HUDEP-2 (cell line): ENCODE results near the gene CLDN19.
"Not testable (repeated sequence)": the region's sequence is repeated elsewhere in the genome, so short reads cannot be mapped to it uniquely, and the experiment has no call there.

ENCODE experiments used
- DNase-seq, 76 experiments: peaks; one replicate each; lab custom pipeline; 2025; ENCODE audit not compliant: unreplicated experiment in 76 of 76; lab: John Stamatoyannopoulos, UW

CLDN19 gene

GRCh38 chr1:42740851-42741580 is 980 bp upstream of the CLDN19 start:
- no peak for DNase-seq

- DNase-seq: no peak
These were observed 1.3 kb downstream of the CLDN19 start for GRCh38 chr1:42738678-42739226.

- no peak for DNase-seq
These were observed 1.9 kb downstream of the CLDN19 start for GRCh38 chr1:42737986-42738677.

- no peak for DNase-seq
These were observed 2.8 kb downstream of the CLDN19 start for GRCh38 chr1:42737257-42737656.

- DNase-seq: no peak
These were observed 3.4 kb downstream of the CLDN19 start for GRCh38 chr1:42736571-42737200.

GRCh38 chr1:42736152-42736551 is 3.9 kb downstream of the CLDN19 start:
- peak in 42 of 76 experiments; percentile 5 to 65 (median 32) for DNase-seq

GRCh38 chr1:42735477-42736105 is 4.4 kb downstream of the CLDN19 start:
- peak in 3 of 76 experiments; percentile 32 to 36 (median 35) for DNase-seq

- no peak for DNase-seq
These were observed 5.0 kb downstream of the CLDN19 start for GRCh38 chr1:42735056-42735455.

GRCh38 chr1:42734201-42735035 is 5.6 kb downstream of the CLDN19 start:
- no peak for DNase-seq

- no peak for DNase-seq
These were observed 6.4 kb downstream of the CLDN19 start for GRCh38 chr1:42733415-42734200.

- no peak for DNase-seq
These were observed 7.8 kb downstream of the CLDN19 start for GRCh38 chr1:42732126-42732680.

GRCh38 chr1:42731585-42731984 is 8.5 kb downstream of the CLDN19 start:
- DNase-seq: no peak

- peak in 25 of 76 experiments; percentile 5 to 62 (median 19) for DNase-seq
These were observed 9.0 kb downstream of the CLDN19 start for GRCh38 chr1:42730988-42731387.

- DNase-seq: no peak
These were observed 10.0 kb downstream of the CLDN19 start for GRCh38 chr1:42730002-42730401.

GRCh38 chr1:42725820-42726219 is 14.2 kb downstream of the CLDN19 start:
- not testable (repeated sequence) for DNase-seq

GRCh38 chr1:42723511-42723910 is 16.5 kb downstream of the CLDN19 start:
- peak in 3 of 76 experiments; percentile 6 to 17 (median 8) for DNase-seq

GRCh38 chr1:42722403-42722802 is 17.6 kb downstream of the CLDN19 start:
- not testable (repeated sequence) for DNase-seq

GRCh38 chr1:42721926-42722325 is 18.1 kb downstream of the CLDN19 start:
- no peak for DNase-seq

GRCh38 chr1:42720868-42721267 is 19.2 kb downstream of the CLDN19 start:
- no peak for DNase-seq
